Measurements from ENCODE around the gene C1orf226. TPM values are rescaled to one million over a fixed set of nuclear protein-coding genes. Genes with fewer than 3 reads are reported as not detected.

The C1orf226 gene
- total and polyA plus RNA-seq, 2 experiments from 2014 or later, result 2.7 to 12.5 TPM

DNA sequence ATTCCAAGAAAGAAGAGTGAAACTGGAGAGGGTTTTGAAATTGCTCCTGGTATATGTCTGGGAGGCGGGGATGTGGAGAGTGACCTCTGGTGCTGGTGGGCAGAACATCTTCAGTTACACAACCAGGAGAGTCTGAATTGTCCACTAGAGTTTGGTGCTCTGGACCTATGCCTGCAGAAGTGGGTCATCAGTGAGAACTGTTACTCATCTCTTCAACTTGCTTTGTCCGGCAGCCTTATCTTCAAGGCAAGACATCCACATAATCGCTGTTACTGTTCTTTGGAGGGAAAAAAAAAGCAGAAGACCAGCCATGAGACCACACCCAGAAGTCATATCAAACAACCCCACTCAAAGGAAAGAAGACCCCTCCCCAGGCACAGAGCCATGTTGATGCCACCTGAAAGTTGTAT is 15.5 kb downstream of the C1orf226 start:
- H3K79me2 ChIP-seq (replicated peaks; ENCODE audit: insufficient read depth), result no peaks in the 10 kb centered on the region

More for the DNA sequence above, 15.5 kb downstream of the C1orf226 start:
- no peaks in the 10 kb centered on the region for H3F3A ChIP-seq (replicated peaks; ENCODE audit: low read depth)
- no peak overlapping the region for H3K27ac ChIP-seq (ENCODE audit: low read depth)
- no peak overlapping the region for H3K4me3 Mint-ChIP-seq
- H3K4me2 ChIP-seq, result no peak overlapping the region
- H3K9me3 Mint-ChIP-seq, result no peaks in the 10 kb centered on the region
- no peaks in the 10 kb centered on the region for H3K36me3 ChIP-seq (ENCODE audit: insufficient read depth)
- ATAC-seq (no peak), DNase-seq (ENCODE audit: low spot score) (no peak)
- peaks cover 26% of the 10 kb centered on the region for H3K4me1 Mint-ChIP-seq
- peaks cover 2% of the 10 kb centered on the region for H3K27me3 Mint-ChIP-seq (ENCODE audit: insufficient read depth, low read depth, poor library complexity)
- no peaks in the 10 kb centered on the region for H3K27me3 ChIP-seq (ENCODE audit: insufficient read depth)
- no peaks in the 10 kb centered on the region for H3K36me3 Mint-ChIP-seq (ENCODE audit: low read depth)
- H3K4me3 ChIP-seq, result no peak overlapping the region
- TF ChIP-seq, protein P1, sequence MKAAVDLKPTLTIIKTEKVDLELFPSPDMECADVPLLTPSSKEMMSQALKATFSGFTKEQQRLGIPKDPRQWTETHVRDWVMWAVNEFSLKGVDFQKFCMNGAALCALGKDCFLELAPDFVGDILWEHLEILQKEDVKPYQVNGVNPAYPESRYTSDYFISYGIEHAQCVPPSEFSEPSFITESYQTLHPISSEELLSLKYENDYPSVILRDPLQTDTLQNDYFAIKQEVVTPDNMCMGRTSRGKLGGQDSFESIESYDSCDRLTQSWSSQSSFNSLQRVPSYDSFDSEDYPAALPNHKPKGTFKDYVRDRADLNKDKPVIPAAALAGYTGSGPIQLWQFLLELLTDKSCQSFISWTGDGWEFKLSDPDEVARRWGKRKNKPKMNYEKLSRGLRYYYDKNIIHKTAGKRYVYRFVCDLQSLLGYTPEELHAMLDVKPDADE (IDR thresholded peaks at IDR 0.05), result no peak
- no peak for TF ChIP-seq JUNB (IDR thresholded peaks at IDR 0.05; ENCODE audit: unreplicated experiment)
- TF ChIP-seq NANOG (IDR thresholded peaks at IDR 0.05; ENCODE audit: borderline replicate concordance), result no peak
- no peak for TF ChIP-seq POLR2AphosphoS5 (IDR thresholded peaks at IDR 0.05; ENCODE audit: low read depth)
- no peak for TF ChIP-seq EZH2phosphoT487 (IDR thresholded peaks at IDR 0.05; ENCODE audit: unreplicated experiment)
- TF ChIP-seq CREB1 (CRISPR knock-in tag; IDR thresholded peaks at IDR 0.05; ENCODE audit: low read depth), result no peak
- TF ChIP-seq STAT1 (IDR thresholded peaks at IDR 0.05; ENCODE audit: unreplicated experiment), result no peak
- TF ChIP-seq ZNF331 (CRISPR knock-in tag; IDR thresholded peaks at IDR 0.05; ENCODE audit: low read depth), result no peak
- TF ChIP-seq, protein P2, sequence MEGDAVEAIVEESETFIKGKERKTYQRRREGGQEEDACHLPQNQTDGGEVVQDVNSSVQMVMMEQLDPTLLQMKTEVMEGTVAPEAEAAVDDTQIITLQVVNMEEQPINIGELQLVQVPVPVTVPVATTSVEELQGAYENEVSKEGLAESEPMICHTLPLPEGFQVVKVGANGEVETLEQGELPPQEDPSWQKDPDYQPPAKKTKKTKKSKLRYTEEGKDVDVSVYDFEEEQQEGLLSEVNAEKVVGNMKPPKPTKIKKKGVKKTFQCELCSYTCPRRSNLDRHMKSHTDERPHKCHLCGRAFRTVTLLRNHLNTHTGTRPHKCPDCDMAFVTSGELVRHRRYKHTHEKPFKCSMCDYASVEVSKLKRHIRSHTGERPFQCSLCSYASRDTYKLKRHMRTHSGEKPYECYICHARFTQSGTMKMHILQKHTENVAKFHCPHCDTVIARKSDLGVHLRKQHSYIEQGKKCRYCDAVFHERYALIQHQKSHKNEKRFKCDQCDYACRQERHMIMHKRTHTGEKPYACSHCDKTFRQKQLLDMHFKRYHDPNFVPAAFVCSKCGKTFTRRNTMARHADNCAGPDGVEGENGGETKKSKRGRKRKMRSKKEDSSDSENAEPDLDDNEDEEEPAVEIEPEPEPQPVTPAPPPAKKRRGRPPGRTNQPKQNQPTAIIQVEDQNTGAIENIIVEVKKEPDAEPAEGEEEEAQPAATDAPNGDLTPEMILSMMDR (conservative IDR thresholded peaks at IDR 0.05; ENCODE audit: low read depth in 2 of 2), result no peak; a peak in 1 of 4 replicates
- TF ChIP-seq, protein P3, sequence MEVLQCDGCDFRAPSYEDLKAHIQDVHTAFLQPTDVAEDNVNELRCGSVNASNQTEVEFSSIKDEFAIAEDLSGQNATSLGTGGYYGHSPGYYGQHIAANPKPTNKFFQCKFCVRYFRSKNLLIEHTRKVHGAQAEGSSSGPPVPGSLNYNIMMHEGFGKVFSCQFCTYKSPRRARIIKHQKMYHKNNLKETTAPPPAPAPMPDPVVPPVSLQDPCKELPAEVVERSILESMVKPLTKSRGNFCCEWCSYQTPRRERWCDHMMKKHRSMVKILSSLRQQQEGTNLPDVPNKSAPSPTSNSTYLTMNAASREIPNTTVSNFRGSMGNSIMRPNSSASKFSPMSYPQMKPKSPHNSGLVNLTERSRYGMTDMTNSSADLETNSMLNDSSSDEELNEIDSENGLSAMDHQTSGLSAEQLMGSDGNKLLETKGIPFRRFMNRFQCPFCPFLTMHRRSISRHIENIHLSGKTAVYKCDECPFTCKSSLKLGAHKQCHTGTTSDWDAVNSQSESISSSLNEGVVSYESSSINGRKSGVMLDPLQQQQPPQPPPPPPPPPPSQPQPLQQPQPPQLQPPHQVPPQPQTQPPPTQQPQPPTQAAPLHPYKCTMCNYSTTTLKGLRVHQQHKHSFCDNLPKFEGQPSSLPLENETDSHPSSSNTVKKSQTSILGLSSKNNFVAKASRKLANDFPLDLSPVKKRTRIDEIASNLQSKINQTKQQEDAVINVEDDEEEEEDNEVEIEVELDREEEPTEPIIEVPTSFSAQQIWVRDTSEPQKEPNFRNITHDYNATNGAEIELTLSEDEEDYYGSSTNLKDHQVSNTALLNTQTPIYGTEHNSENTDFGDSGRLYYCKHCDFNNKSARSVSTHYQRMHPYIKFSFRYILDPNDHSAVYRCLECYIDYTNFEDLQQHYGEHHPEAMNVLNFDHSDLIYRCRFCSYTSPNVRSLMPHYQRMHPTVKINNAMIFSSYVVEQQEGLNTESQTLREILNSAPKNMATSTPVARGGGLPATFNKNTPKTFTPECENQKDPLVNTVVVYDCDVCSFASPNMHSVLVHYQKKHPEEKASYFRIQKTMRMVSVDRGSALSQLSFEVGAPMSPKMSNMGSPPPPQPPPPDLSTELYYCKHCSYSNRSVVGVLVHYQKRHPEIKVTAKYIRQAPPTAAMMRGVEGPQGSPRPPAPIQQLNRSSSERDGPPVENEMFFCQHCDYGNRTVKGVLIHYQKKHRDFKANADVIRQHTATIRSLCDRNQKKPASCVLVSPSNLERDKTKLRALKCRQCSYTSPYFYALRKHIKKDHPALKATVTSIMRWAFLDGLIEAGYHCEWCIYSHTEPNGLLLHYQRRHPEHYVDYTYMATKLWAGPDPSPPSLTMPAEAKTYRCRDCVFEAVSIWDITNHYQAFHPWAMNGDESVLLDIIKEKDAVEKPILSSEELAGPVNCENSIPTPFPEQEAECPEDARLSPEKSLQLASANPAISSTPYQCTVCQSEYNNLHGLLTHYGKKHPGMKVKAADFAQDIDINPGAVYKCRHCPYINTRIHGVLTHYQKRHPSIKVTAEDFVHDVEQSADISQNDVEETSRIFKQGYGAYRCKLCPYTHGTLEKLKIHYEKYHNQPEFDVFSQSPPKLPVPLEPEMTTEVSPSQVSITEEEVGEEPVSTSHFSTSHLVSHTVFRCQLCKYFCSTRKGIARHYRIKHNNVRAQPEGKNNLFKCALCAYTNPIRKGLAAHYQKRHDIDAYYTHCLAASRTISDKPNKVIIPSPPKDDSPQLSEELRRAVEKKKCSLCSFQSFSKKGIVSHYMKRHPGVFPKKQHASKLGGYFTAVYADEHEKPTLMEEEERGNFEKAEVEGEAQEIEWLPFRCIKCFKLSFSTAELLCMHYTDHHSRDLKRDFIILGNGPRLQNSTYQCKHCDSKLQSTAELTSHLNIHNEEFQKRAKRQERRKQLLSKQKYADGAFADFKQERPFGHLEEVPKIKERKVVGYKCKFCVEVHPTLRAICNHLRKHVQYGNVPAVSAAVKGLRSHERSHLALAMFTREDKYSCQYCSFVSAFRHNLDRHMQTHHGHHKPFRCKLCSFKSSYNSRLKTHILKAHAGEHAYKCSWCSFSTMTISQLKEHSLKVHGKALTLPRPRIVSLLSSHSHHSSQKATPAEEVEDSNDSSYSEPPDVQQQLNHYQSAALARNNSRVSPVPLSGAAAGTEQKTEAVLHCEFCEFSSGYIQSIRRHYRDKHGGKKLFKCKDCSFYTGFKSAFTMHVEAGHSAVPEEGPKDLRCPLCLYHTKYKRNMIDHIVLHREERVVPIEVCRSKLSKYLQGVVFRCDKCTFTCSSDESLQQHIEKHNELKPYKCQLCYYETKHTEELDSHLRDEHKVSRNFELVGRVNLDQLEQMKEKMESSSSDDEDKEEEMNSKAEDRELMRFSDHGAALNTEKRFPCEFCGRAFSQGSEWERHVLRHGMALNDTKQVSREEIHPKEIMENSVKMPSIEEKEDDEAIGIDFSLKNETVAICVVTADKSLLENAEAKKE (CRISPR knock-in tag; IDR thresholded peaks at IDR 0.05), result no peak
- no peak for TF ChIP-seq ZNF114 (CRISPR knock-in tag; IDR thresholded peaks at IDR 0.05)
- TF ChIP-seq, protein P4, sequence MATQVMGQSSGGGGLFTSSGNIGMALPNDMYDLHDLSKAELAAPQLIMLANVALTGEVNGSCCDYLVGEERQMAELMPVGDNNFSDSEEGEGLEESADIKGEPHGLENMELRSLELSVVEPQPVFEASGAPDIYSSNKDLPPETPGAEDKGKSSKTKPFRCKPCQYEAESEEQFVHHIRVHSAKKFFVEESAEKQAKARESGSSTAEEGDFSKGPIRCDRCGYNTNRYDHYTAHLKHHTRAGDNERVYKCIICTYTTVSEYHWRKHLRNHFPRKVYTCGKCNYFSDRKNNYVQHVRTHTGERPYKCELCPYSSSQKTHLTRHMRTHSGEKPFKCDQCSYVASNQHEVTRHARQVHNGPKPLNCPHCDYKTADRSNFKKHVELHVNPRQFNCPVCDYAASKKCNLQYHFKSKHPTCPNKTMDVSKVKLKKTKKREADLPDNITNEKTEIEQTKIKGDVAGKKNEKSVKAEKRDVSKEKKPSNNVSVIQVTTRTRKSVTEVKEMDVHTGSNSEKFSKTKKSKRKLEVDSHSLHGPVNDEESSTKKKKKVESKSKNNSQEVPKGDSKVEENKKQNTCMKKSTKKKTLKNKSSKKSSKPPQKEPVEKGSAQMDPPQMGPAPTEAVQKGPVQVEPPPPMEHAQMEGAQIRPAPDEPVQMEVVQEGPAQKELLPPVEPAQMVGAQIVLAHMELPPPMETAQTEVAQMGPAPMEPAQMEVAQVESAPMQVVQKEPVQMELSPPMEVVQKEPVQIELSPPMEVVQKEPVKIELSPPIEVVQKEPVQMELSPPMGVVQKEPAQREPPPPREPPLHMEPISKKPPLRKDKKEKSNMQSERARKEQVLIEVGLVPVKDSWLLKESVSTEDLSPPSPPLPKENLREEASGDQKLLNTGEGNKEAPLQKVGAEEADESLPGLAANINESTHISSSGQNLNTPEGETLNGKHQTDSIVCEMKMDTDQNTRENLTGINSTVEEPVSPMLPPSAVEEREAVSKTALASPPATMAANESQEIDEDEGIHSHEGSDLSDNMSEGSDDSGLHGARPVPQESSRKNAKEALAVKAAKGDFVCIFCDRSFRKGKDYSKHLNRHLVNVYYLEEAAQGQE (IDR thresholded peaks at IDR 0.05; ENCODE audit: unreplicated experiment), result no peak
- TF ChIP-seq EZH2 (IDR thresholded peaks at IDR 0.05; ENCODE audit: low read depth, unreplicated experiment), result no peak
- H3K9me2 ChIP-seq (ENCODE audit: insufficient read depth), result no peaks in the 10 kb centered on the region
- peaks cover 24% of the 10 kb centered on the region for H3K4me1 ChIP-seq (ENCODE audit: insufficient read depth)
- no peak overlapping the region for H3K27ac Mint-ChIP-seq
- no peaks in the 10 kb centered on the region for H4K20me1 ChIP-seq (replicated peaks; ENCODE audit: insufficient read depth)
- no peak overlapping the region for H2AFZ ChIP-seq
